ENCODE data around the gene CDKN1B. TPM values are rescaled to one million over a fixed set of nuclear protein-coding genes. Genes with fewer than 3 reads are reported as not detected.

Gene CDKN1B
- total RNA-seq, 1 experiment from 2014 or later, result 27.7 TPM

DNA sequence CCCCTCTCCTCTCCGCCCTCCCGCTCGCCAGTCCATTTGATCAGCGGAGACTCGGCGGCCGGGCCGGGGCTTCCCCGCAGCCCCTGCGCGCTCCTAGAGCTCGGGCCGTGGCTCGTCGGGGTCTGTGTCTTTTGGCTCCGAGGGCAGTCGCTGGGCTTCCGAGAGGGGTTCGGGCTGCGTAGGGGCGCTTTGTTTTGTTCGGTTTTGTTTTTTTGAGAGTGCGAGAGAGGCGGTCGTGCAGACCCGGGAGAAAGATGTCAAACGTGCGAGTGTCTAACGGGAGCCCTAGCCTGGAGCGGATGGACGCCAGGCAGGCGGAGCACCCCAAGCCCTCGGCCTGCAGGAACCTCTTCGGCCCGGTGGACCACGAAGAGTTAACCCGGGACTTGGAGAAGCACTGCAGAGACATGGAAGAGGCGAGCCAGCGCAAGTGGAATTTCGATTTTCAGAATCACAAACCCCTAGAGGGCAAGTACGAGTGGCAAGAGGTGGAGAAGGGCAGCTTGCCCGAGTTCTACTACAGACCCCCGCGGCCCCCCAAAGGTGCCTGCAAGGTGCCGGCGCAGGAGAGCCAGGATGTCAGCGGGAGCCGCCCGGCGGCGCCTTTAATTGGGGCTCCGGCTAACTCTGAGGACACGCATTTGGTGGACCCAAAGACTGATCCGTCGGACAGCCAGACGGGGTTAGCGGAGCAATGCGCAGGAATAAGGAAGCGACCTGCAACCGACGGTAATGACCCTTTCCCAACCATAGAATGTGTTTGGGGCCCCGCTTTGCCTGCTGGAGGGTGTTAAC is 615 bp downstream of the CDKN1B start:
- Histone ChIP-seq H3K79me1 (ENCODE audit: insufficient read depth, low read depth, low read length, poor library complexity, severe bottlenecking) (no peaks in the 10 kb centered on the region), H3K23ac (ENCODE audit: insufficient read length, low read depth, low read length) (no peak overlapping the region), H3K18ac (ENCODE audit: insufficient read length, low read depth, low read length) (peak overlapping the region; percentile 88), H2AFZ (ENCODE audit: low read length) (no peak overlapping the region), H4K20me1 (ENCODE audit: control insufficient read depth, insufficient read depth, insufficient read length) (no peaks in the 10 kb centered on the region), H3K9me3 (ENCODE audit: control insufficient read depth, low read depth, low read length) (no peaks in the 10 kb centered on the region), H2BK5ac (ENCODE audit: insufficient read length, low read length) (no peak overlapping the region), H2BK20ac (ENCODE audit: low read depth, low read length, poor library complexity, severe bottlenecking) (no peak overlapping the region), H2AK5ac (ENCODE audit: insufficient read length, low read length) (no peak overlapping the region), H3K27ac (ENCODE audit: insufficient read length, low read depth, low read length) (no peak overlapping the region), H3K4ac (ENCODE audit: low read depth, low read length) (no peak overlapping the region), H3K9ac (ENCODE audit: extremely low read depth, insufficient read length, low read length) (peak overlapping the region; percentile 89), H2BK120ac (ENCODE audit: low read depth, low read length, poor library complexity, severe bottlenecking) (no peak overlapping the region), H4K91ac (ENCODE audit: insufficient read length, low read depth, low read length) (no peak overlapping the region), H4K8ac (replicated peaks; ENCODE audit: insufficient read length, low read depth, low read length) (no peak overlapping the region), H2BK15ac (ENCODE audit: low read depth, low read length) (no peak overlapping the region), H3K79me2 (ENCODE audit: insufficient read depth, low read length) (peaks cover 4% of the 10 kb centered on the region; the same call in 1 of the 2 replicates), H3K56ac (ENCODE audit: insufficient read length, low read depth, low read length) (no peak overlapping the region), H3K14ac (ENCODE audit: insufficient read depth, low read length) (peak overlapping the region; percentile 60; the same call in 1 of the 2 replicates), H3K27me3 (ENCODE audit: insufficient read depth, low read length) (no peaks in the 10 kb centered on the region), H3K23me2 (ENCODE audit: insufficient read length, low read depth, low read length, poor library complexity, severe bottlenecking) (peaks cover 14% of the 10 kb centered on the region), H2BK12ac (ENCODE audit: insufficient read length, low read depth, low read length) (no peak overlapping the region), H3K4me2 (ENCODE audit: insufficient read depth, insufficient read length, low read length) (peak overlapping the region; percentile 90), H3T11ph (ENCODE audit: low read length) (no peak overlapping the region), H4K5ac (ENCODE audit: insufficient read length, low read depth, low read length) (no peak overlapping the region), H3K4me1 (ENCODE audit: insufficient read depth, low read length) (peaks cover 7% of the 10 kb centered on the region)
- H3K27ac Mint-ChIP-seq, result peak overlapping the region; percentile 85 to 94 (median 87); a peak in 6 of 7 replicates
- TF ChIP-seq, protein P1, sequence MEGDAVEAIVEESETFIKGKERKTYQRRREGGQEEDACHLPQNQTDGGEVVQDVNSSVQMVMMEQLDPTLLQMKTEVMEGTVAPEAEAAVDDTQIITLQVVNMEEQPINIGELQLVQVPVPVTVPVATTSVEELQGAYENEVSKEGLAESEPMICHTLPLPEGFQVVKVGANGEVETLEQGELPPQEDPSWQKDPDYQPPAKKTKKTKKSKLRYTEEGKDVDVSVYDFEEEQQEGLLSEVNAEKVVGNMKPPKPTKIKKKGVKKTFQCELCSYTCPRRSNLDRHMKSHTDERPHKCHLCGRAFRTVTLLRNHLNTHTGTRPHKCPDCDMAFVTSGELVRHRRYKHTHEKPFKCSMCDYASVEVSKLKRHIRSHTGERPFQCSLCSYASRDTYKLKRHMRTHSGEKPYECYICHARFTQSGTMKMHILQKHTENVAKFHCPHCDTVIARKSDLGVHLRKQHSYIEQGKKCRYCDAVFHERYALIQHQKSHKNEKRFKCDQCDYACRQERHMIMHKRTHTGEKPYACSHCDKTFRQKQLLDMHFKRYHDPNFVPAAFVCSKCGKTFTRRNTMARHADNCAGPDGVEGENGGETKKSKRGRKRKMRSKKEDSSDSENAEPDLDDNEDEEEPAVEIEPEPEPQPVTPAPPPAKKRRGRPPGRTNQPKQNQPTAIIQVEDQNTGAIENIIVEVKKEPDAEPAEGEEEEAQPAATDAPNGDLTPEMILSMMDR (conservative IDR thresholded peaks at IDR 0.05), result no peak
- no CpG with 5 or more reads among the region's 62 CpGs for WGBS (ENCODE audit: extremely low coverage, insufficient read length, low lambda C conversion rate)
- H3K4me1 Mint-ChIP-seq, result peaks cover 50 to 56% of the 10 kb centered on the region in 2 experiments
- H3K4me3 Mint-ChIP-seq, result peak overlapping the region; percentile 94
- H3K27me3 Mint-ChIP-seq (ENCODE audit: low read depth), result peaks cover 9% of the 10 kb centered on the region
- peaks cover 15 to 38% (median 34%) of the 10 kb centered on the region in 3 experiments; a peak in 6 of 7 replicates for H3K36me3 Mint-ChIP-seq (ENCODE audit: insufficient read depth in 1 of 3, low read depth in 3 of 3)
- DNase-seq, result peak; percentile 53
- H3K9me3 Mint-ChIP-seq, result no peaks in the 10 kb centered on the region

Measured in H9 (cell line).